NOMO-1 treated with DMSO at 0.1 percent for 48 hours (cell line): Measurements from ENCODE around the gene COL23A1.
A peak's percentile ranks its signal among the peaks of the same experiment; 100 is the strongest.
"Not testable (repeated sequence)": the region's sequence is repeated elsewhere in the genome, so short reads cannot be mapped to it uniquely, and the experiment has no call there.

ENCODE experiments used
- DNase-seq: peaks from one replicate; lab custom pipeline; 2025; ENCODE audit not compliant: unreplicated experiment; lab: John Stamatoyannopoulos, UW

COL23A1 gene

GRCh38 chr5:178204935-178205748 is 385.1 kb downstream of the COL23A1 start:
- peak; percentile 44 for DNase-seq

DNA sequence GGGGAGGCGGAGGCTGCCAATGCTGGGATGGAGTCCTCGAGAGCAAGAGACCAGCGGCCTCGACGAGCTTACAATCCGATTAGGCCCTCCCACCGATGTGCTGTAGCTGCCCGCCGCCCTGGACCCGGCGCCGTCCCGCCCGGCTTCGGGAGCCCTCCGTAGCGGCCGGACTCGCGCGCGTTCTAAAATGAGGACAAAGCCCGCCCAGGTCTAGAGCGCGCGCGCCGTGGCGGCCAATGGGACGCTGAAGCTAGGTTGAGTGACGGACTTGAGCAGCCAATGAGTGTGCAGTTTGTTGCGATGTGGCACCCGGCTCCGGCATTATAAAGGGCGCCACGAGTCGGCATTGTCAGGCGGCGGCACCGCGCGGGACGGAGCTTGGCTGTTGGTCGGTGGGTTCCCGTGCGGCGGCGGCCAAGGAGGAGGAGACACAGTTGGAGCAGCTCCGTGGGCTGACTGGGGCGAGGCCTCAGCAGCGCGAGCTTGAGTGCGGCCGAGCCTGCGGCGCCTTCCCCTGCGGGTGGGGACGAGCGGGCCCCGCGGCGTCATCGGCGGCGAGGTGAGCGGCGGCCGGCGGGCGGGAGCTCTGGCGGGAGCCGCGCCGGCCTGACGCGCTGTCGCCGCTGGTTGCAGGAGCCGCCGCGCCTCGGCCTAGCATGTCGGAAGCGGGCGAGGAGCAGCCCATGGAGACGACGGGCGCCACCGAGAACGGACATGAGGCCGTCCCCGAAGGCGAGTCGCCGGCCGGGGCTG is 385.8 kb downstream of the COL23A1 start, which contains the start of gene HNRNPAB:
TSS of gene HNRNPAB (plus strand) at position 352 of the 753 bp plus-strand sequence. CDS start at position 657, 305 bp downstream.
- peak; percentile 88 for DNase-seq

DNA sequence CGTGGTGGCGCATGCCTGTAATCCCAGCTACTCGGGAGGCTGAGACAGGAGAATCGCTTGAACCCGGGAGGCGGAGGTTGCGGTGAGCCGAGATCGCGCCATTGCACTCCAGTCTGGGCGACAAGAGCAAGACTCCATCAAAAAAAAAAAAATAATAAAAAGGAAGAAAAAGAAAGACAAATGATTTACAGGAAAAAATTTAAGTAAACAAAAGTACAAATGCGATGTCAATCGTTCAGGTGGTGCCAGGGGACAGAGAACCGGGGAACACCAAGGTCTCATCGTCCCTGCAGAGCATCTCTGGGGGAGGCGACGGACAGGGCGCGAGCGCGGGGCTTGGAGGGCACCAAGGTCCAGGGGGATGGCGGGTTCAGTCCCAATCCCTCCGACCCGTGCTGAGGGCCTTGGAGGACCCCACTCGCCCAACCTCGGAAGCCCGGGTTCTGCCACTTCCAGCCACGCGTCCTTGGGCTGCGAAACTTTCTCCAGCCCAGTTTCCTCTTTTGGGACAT is 386.5 kb downstream of the COL23A1 start:
- peak; percentile 38 for DNase-seq

DNA sequence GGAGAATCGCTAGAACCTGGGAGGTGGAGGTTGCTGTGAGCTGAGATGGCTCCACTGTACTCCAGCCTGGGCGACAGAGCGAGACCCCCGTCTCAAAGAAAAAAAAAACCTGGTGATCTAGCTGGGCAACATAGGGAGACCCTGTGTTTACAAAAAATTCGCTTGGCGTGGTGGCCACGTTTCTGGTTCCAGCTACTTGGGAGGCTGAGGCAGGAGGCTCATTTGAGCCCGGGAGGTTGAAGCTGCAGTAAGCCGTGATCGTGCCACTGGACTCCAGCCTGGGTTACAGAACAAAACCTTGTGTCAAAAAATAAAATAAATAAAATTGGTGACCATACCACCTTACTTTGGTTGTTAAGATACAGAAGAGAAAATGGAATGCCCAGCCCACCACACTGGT is 387.7 kb downstream of the COL23A1 start:
- DNase-seq: no peak

- peak; percentile 60 for DNase-seq
Measured at GRCh38 chr5:178201927-178202235, 388.3 kb downstream of the COL23A1 start.

GRCh38 chr5:178201221-178201926 is 388.8 kb downstream of the COL23A1 start:
- no peak for DNase-seq

DNA sequence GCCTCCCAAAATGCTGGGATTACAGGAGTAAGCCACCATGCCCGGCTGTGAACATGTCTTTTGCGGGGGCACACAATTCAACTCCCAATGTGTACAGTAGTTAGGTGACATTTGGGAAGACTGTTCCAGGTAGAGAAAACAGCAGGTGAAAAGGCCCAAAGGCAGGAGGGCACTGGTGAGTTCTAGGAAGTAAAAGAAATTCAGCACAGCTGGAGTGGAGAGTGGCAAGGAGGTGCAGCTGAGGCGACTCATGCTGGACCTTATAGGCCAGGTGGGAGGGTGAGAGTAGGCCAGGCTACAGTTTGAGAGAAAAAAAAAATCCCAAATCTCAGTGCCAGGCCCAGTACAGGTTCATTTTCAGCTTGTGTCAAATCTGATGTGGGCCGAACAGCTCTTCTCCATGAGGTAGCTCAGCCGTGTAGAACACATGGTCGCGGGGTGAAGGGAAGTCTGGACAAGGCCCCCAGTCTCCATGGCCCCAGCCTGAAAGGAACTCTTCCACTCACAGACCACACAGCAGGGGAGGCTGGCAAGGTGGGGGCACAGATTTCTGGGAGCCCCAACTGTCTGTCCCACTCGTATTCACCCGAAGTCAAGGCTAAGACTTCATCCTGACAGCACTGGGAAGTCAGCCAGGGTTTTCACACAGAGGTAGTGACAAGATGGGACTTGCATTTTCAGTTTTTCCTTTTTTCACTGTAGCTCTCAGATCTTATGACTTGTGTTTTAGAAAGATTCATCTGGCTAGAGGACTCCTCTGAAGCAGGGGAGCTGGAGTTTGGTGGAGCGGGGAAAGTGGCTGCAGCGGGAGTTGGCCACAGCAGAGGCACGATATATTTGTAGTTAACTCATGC is 390.4 kb downstream of the COL23A1 start:
- no peak for DNase-seq

DNA sequence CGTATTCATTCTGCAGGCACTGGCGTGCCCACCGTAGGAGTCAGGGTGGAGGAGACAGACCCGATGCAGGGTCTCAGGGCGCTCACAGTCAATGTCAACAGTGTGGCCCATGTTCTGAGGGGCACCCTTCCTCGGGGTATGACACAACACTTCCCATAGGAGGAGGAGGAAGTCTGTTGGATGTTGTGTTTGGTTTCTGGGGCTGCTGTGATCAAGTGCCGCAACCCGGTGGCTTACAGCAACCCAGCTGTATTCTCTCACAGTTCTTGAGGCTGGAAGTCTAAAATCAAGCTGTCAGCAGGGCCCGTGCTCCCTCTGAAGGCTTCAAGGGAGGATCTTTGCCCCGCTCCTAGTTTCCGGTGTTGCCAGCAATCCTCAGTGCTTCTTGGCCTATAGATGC is 391.5 kb downstream of the COL23A1 start:
- no peak for DNase-seq

- not testable (repeated sequence) for DNase-seq
Measured at GRCh38 chr5:178198151-178198550, 392.0 kb downstream of the COL23A1 start.

DNA sequence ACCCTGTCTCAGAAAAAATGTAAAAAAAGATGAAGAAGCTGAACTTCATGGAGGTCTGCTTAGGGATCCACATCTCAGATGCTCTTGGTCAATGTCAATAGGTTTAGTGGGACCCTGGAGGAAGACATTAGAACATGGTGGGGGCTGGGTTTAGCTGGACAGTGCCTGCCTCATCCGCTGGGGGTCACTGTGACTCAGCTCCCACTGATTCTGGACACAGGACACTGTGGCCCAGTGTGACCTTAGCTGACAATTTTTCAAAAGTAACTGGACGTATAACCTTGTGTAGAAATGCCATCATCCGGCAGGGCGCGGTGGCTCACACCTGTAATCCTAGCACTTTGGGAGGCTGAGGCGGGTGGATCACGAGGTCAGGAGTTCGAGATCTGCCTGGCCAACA is 393.2 kb downstream of the COL23A1 start:
- DNase-seq: no peak

DNA sequence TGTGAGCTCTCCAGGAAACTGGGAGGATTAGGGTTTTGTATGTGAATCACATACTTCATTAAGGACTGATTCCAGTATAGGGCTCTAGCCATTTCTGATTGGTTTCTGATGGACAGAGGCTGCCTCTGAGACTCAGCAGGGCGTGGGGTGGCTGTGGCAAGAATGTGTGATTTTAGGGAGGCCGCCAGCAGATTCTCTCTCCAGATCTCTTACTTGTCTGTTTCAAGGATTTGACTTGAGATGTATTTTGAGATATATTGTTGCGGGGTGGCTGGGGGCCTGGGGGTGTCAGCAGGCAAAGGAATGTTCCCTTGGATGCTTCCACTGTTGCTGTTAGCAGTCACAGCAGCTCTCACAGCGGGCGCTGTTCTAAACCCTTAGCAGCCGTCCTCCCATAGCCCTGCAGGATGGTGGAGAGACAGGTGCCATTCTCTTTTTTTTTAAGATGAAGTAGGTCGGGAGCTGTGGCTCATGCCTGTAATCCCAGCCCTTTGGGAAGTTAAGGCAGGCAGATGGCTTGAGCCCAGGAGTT is 393.8 kb downstream of the COL23A1 start:
- DNase-seq: no peak

GRCh38 chr5:178194026-178194425 is 396.2 kb downstream of the COL23A1 start:
- DNase-seq: no peak

DNA sequence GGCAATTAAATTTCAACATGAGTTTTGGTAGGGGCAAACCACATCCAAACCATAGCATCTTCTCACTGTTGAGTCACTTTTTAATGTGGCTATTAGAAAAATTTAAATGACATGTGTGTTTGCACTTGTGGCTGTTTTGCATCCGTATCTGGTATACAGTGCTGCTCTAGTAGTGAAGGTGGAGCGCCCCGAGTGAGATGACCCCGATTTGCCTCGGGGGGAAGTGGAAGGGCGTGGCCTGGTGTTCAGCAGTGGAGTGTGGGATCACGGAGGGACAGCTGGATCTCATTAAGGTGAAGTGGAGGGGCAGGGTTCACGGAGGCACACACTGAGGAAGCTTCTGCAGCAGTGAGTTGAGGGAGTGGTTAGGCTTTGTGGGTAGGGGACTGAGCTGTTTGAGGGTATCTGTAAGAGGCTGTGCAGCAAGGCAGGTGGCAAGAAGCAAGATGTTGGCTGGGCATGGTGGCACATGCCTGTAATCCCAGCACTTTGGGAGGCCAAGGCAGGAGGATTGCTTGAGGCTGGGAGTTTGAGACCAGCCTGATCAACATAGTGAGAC is 396.9 kb downstream of the COL23A1 start:
- DNase-seq: no peak

- no peak for DNase-seq
Measured at GRCh38 chr5:178192787-178193186, 397.4 kb downstream of the COL23A1 start.

GRCh38 chr5:178192244-178192643 is 397.9 kb downstream of the COL23A1 start:
- no peak for DNase-seq

DNA sequence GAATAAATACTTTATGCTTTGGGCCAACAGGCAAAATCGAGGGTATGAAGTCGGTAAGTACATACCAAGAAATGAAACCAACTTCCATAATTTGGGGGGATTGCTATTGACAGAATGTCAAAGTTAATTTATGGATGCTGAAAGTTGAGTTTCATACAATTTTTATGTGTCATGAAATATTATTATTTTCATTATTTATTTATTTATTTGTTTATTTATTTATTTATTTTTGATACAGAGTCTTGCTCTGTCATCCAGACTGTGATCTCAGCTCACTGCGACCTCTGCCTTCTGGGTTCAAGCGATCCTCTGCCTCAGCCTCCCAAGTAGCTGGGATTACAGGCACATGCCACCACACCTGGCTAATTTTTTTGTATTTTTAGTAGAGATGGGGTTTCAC is 398.5 kb downstream of the COL23A1 start:
- no peak for DNase-seq

- DNase-seq: no peak
Measured at GRCh38 chr5:178189433-178189832, 400.8 kb downstream of the COL23A1 start.
